OCI-M1 (cell line): ENCODE measurements around the gene LONRF2.
A peak's percentile ranks its signal among the peaks of the same experiment; 100 is the strongest.

Experiments used
- DNase-seq: peaks from one replicate; lab custom pipeline; 2025; lab: John Stamatoyannopoulos, UW

LONRF2 gene

DNA sequence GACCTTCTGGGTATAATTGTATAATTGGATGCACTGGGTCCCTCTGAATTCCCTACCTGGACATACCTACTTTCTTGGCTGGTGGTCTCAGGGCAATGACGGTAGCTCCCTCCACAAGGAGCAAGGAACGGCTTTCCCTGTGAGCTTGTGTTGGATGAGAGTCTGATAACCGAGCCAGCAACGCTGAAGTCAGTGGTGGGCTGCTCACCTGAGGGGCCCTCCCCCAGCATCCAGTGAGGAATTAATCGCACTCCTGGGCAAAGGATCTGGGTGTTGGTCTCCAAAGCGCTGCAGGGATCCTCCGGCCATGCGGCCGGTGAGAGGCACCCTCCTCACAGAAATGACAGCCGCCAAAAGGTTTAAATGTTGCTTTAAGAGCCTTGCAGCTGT lies 47.1 kb downstream of the LONRF2 start:
- DNase-seq = no peak

DNA sequence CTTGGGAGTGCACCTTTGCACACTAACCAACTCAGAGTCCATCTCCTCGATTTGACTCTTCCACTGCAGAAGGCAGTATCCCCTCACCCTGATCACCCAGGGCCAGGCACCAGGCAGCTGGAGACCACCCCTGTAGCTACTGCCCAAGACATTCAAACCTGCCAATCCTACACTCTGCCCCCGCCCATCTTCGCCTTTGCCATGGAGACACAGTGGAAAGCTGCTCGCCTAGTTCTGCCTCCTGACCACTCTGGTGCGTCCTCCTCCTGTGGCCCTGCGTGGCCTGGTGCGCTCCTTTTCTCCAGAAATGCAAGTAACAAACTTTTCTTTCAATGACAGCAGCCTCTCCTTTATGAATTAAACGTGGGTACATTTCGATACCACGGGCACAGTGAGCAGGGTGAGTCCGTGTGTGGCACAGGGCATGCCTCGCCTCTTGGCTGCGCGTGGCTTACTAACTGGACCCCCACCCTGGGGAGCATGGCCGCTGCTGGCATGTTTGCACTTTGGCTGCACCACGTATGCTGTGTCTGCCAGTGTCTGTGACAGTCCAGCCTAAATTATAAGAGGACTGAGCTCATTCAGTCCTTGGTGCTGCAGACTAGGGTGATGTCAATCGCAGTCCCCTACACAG lies 47.6 kb downstream of the LONRF2 start:
- DNase-seq = no peak

DNA sequence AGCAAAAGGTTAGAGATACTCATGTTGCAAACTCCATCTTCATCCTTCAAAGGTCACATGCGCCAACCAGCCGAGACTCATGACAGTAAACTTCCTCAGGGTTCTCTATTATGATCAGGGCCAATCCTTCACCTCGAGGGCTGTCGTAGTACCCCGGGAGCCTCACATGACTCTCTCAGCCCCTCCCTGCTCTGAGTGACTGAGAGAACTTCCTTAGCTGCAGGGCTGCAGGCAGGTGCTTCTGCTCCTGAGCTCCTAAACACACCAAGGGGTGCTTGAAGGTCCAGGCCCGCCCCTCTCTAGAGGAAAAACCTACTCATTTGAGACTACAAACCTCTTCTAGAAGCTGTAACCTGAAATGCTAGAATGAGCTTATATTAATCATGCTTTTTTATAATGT lies 48.2 kb downstream of the LONRF2 start:
- no peak for DNase-seq

DNA sequence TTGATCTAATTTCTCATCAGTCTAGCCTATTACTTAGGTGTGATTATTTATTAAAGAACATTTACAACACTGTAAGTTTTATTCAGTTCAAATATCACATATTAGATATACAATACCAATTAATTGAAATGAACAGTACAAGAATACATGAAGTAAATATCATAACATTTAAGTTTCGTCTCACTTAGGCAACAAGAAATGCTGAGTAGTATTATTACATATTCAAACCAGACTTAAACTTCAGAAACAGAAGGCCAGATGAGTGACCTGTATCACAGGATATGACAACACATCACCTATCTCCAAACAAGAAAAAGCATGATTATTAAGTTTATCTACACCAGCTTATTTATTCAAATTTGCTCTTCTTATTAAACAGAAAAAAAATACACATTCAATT lies 48.9 kb downstream of the LONRF2 start:
- DNase-seq = no peak

DNA sequence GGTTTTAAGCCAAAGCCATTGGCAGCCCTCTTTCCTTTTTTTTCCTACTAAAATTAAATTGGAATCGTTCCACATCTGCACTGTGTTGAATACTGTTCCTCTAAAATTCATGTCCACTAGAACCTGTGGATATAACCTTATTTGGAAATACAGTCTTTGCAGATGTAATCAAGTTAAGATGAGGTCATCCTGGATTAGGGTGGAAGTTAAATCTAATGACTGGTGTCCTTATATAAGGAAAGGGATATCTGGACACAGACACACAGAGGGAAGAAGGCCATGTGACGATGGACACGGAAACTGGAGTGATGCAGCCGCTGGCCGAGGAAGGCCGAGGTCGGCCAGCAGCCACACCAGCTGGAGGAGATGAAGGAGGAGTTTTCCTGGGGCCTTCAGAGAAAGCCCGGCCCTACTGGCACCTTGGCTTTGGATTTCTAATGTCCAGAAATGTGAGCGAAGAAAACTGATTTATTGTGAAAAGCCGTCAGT lies 49.4 kb downstream of the LONRF2 start:
- DNase-seq = no peak

DNA sequence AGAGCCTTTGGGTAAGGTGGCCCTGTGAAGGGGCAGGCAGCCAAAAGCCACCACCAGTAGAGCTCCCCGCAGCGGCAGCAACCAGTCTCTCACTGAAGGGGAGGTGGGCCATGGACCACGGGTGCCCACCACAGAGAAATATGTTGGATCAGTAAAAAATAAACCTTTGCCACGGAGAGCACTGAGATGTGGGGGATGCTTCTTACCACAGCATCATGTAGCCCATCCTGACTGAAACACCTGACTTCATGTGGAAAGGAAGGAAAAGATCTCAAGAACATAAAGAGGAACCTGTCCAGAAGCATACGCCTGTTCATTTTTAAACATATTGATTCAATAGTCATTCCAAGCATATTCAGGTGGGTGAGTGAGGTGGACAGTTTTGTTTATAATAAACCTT lies 51.1 kb downstream of the LONRF2 start:
- no peak for DNase-seq

DNA sequence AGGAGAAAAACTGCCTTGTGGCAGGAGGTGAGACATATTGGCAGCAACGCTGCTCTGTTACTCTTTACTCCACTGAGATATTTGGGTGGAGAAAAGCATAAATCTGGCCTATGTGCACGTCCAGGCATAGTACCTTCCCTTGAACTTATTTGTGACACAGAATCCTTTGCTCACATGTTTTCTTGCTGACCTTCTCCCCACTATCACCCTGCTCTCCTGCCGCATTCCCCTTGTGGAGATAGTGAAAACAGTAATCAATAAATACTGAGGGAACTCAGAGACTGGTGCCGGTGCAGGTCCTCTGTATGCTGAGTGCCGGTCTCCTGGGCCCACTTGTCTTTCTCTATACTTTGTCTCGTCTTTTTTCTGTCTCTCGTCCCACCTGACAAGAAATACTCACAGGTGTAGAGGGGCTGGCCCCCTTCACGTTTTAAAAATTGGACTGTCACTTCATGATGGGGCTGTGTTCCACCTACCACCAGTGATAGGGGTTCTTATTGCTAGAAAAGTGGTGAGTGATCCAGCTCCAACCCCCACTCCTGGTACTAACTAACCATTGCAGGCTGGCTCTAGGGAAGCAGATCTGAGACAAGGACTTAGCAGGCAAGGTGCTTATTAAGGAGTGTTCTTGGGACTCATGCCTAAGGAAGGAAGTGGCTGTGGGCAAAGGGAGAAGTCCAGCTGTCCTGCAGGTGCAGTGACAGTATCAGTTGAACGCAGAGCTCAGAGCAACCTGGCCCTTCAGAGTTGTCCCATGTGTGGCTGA lies 51.7 kb downstream of the LONRF2 start:
- no peak for DNase-seq

DNA sequence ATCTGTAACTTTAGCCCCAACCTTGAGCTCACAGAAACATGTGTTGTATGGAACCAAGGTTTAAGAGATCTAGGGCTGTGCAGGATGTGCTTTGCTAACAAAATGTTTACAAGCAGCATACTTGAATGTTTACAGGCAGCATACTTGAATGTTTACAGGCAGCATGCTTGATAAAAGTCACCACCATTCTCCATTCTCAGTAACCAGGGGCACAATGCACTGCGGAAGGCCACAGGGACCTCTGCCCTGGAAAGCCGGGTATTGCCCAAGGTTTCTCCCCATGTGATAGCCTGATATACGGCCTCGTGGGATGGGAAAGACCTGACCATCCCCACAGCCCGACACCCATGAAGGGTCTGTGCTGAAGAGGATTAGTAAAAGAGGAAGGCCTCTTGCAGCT lies 52.4 kb downstream of the LONRF2 start:
- DNase-seq = peak; percentile 79

DNA sequence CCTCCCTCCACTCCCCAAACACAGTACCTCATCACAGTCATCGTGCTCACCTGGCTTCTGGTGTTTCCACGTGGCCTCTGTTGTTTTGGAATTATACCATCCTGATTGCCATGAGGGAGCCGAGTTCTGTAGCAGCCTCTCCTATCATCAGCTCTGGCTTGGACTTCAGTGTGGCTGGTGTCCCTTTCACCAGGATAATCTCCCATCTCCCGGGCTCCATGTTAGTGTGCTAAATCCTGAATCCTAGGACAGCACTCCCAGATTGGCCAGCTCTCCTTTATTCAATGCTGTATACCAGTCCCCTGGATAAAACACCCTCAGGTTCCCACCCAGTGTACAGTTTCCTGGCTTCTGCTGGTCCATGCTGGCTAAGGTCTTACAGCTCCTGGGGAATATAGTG lies 53.3 kb downstream of the LONRF2 start:
- DNase-seq = no peak

DNA sequence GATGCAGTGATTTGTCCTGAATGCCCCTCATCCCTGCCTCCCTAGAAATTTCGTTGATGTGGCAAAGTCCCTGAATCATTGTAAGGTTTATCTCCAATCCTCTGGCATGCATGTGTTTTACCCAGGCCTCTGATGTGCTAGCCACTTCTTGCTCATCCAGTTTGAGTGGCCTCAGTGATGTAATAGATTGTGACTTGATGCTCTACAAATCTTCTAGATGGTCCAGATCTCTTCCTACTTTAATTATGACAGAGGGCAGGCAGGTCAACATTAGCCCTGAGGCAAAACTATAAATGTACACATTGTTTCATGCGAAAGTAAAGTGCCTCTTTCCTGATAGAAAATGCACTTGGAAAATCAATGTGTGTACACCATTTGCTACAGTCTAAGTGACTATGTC lies 54.5 kb downstream of the LONRF2 start:
- no peak for DNase-seq

DNA sequence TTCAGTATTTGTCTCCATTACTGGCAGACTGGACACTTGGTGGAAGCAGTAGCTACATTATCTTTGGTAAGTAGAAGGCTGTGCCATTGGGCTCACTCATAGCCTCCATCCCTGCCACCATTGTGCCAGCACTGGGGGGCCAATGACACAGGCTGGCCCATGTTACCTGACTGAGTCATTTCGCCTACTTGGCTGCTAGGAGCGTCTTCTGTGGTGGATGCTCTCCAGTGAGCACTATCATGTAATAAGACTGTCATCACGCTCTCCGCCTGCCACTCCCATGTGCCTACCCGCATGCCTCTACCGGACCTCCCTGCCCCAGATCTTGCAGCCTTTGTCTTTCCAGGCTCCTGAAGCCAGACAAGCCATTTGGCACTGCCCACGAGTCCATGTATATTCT lies 56.2 kb downstream of the LONRF2 start:
- no peak for DNase-seq

DNA sequence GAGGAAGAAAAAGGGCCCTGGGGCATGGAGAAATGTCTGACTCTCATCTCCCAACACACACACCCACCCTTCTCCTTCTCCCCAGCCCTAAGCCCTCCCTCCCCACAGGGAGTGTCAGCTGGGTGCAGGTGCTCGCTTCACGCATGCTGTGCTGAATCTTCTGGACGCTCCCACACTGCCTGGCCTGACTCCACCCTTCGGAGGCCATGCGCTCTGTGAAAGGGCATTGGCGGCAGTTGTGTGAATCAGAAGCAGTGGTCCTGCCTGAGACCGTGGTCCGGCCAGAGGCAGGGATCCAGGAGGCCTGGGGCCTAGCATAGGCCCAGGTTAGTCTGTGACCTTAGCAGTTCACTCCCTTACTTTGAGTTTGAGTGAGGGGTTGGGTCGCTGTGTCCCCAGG lies 57.1 kb downstream of the LONRF2 start:
- no peak for DNase-seq

DNA sequence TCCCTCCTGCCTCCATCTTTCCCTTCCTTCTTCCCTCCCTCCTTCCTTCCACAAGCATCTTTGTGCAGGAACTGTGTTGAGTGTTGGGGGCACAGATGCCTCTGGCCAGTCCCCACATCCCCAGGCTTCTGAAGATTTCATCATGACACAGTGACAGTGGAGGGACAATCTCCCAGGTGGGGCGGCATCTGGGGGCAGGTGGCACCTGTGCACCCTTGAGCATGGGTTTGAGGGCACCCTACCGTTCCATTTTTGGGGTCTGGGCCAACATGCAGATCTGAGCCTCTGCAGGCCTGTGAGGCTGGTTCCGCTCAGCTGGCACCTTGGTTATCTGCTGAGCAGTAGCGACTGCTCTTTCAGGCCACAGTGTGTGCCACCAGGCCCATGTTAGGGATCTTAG lies 57.6 kb downstream of the LONRF2 start:
- no peak for DNase-seq

DNA sequence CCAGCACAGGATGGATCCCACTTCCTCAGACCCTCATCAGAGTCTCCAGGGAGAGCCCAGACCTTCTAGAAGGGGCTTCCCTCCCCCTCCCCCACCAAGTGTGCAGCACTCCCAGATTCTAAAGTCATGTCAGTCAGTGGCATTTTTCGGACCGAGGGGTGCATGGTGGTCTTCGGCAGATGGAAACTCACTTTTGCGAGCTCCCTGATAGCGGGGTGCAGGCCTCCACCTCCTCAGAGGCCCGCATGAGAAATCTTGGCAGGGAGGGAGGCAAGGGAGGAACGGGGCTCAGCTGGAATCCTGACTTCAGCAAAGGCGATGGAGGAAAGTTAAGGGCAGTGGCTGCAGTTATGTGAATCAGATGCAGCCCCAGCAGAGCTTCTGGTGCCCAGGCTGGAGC lies 58.2 kb downstream of the LONRF2 start:
- no peak for DNase-seq

DNA sequence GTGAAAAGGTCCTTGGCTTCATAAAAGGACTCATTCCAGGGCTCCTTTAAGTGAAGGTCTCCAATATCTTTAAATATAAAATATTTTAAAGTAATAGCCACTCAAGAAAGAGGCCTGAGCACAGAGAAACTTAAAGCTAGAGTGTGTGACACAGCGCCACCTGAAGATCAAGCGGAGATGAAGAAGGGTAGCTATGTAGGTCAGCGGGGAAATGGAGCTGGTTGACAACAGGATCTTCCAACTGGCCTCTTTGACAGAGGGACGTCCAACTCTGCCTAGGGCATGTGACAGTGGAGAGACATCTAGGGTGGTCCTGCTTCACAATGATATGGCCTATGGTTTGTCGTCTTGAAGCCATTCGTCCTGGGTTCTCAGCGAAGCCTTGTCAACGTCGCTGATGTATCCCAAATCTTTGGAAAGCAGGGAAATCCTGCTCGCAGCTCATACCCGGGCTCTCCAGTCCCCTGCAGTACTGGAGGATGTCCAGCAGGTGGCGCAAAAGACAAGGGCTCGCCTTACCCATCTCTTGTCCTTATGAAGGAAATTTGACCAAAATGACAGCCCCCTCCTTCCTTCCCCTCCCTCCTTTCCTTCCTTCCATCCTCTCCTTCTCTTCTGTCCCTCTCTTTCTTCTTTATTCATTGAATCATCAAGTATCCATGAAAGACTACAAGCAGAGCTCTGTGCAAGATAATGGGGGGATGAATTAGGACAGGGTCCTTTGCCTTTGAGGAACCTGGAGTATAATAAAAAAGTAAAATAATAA lies 59.6 kb downstream of the LONRF2 start:
- peak; percentile 71 for DNase-seq

DNA sequence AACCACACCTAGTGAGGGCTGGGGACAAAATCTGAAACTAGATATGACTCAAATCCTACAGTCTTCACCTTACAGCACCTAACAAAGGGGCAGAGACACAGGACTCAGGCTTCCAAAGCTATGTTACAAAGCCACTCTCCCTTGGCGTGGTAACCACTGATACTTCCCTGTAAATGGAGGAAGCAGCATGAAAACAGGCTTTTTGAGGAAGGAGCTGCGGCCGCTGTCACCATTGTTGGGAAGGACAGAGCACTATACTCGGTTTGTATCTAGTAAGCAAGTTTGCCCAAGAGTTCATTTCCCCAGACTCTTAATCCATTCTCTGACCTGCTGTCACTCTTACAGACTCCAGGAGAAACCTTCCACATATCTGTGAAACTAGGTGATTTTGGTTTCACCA lies 60.3 kb downstream of the LONRF2 start:
- DNase-seq = no peak

DNA sequence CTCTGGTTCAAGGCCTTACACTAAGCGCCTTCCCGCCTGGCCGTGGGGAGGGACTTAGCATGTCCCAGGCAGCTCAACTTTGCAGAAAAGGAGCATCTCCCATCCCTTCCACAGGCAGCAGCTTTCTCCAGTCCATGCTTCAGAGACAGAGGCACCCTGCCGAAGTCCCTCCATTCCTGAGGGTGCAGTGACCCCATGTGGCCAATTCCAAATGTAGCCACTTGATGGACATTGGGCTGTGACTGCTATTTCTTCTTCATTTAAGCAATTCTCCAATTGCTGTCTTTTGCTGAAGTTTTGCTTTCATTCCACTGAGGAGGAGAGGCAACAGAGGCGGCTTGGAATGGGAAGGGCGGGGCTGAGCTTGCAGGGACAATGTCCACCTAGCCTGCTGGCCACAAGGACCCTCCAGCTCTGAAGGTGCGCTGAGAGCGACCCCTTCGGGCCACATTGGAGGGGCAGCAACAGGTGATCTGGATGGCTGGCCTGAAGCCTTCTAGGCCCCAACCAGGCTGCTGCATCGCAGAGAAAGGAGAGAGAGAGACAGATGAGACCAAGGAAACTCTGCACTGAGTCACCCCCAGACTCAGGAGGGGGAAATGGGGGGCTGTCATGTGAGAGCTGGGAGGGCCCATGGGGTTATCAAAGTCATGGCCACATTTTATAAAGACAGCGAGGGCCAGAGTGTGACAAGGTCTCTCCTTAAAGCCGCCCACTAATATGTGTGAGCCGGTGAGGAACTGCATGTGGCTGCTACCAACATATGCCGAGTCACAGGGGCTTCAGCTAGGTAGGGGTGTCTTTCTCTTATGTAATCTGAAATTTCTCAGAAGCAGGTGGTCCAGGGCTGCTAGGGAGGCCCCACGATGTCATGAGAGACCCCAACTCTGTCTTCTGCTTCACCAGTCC lies 61.3 kb downstream of the LONRF2 start:
- DNase-seq = peak; percentile 73

DNA sequence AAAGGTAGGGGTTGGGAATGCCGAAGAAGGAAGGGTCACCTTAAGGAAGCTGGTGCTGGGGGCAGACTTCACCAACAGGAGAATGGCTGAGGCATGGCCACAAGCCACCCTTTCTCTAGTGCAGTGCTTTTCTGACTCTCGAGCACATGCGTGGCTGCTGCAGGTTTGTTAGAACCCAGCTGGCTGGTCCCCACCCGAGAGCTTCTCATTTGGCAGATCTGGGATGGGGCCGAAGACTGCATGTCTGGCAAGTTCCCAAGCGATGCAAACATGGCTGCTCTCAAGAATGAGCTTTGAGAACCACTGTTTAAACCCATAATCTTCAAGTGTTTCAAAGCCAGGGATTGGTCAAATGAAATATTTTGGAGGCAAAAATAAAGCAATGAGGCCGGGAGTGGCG lies 63.2 kb downstream of the LONRF2 start:
- DNase-seq = no peak

DNA sequence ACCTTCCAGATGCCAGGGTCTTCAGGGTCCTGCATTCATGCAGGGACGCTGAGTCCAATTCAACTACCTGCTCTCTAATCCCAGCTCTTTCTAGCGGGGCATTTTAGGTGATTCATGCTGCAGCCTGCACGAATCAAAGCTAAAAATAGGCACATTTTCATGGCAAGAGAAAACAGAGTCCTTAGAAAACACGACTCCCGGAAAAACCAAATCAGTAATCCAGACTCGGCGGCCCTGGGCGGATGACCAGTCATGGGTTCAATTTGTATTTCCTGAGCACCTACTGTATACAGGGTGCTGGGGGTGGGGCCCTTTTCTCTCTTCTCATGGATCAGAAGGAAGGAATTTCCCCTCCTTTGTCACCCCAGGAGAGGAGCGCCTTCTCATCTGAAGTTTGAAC lies 64.4 kb downstream of the LONRF2 start:
- DNase-seq = no peak

DNA sequence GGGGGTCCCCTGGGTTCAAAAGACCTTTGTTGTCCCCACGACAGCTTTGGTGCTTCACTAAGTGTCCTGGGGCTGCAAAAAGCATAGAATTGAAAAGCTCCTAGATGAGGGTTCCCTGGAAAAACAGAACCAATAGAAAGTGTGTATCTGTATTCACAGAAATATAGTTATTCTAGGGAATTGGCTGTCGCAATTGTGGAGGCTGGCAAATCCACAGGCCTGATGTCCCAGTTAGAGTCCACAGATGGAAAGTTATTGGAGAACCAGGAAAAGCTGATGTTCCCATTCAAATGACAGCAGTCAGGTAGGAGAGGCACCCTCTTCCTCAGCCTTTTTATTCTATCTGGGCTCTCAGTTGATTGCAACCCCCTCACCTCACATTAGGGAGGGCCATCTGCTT lies 65.5 kb downstream of the LONRF2 start:
- no peak for DNase-seq

DNA sequence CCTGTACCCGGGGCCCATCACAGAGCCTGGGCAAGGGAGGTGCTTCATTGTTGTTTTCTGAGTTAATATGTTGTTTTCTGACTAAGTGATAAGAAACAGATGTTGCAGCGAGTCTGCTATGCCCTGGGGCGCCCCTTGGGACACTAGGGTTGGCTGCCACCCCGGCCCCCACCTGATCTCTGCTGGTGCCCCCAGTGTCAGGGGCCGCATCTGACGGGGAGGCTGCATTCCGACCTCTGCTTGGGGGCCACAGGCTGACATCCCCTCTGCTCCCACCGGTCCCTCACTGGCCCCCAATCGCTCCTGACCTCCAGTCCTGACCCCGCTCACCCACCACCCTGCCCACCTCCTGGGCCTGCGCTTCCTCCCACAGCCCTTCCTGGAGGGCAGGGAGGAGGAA lies 65.9 kb downstream of the LONRF2 start:
- DNase-seq = no peak

DNA sequence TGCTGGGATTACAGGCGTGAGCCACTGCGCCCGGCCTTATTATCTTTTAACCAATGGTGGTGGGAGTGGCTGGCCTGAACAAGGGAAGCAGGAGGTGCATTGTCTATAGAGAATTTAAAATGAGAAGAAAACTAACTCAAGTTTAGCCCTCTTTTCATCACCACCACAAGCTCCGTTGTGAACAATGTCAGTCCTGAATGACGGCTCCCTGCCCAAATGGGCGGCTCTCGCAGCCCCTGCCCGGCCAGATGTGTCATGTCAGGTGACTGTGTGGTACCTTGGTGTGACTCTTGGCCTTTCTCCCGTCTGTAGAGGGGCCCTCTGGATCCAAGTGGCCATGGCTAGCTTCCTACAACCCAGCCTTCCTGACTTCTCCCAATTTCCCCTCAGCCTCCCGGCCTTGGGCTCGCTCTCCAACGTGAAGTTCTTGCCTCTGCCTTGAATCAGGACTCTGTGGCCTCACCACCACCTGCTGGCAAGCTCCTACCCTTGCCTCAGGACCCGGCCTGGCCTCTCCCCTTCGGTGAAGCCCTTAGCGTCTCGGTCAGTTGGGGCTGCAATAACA lies 67.6 kb downstream of the LONRF2 start:
- no peak for DNase-seq
